HG03378 (cell line): ENCODE measurements around the gene UMAD1.

Source experiments
- ATAC-seq: cut with Tn5 transposase; IDR thresholded peaks from one replicate; pipeline ENCODE4 v1.9.1; 2021; ENCODE audit warnings: mild to moderate bottlenecking, moderate library complexity; ENCODE audit not compliant: unreplicated experiment

UMAD1 gene

GRCh38 chr7:7719236-7719635, 78.7 kb downstream of the UMAD1 start:
- peak; percentile 98 for ATAC-seq

DNA sequence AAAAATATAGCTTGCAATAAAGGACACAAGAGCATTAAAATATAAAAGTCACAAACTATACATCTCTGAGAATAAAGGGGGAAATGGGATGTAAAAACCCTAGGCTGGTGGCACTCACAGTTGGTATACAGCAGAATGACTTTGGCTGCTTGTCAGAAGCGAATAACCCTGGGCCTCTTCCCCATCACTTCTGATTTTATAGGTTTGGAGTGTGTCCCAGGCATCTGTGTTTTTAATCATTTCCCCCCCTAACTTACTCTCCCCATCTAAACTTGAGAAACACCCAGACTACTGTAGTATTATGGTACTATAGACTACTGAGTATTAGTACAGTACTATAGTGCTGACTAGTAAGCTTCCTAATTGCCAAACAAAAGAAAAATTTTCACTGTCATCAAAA, 79.6 kb downstream of the UMAD1 start:
- no peak for ATAC-seq

- no peak for ATAC-seq
Observed at GRCh38 chr7:7720750-7721621, 80.4 kb downstream of the UMAD1 start.

DNA sequence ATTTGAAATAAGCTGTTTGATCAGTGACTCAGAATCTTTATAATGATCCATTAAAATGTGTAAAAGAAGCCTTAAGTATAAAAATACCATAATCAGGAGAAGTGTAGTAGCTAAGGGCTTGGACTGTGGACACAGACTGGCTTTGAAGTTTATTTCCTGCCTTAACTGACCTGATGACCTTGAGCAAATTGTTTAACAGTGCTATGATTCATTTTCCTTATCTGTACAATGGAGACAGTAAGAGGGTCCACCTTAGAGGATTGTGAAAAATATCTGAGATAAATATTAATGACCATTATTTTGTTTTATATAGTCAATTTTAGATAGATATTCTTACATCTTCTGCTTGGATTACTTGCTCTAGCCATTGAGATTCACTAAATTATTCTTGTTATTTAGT, 91.2 kb downstream of the UMAD1 start:
- no peak for ATAC-seq

GRCh38 chr7:7732621-7733281, 92.2 kb downstream of the UMAD1 start:
- no peak for ATAC-seq

GRCh38 chr7:7736671-7737070, 96.1 kb downstream of the UMAD1 start:
- no peak for ATAC-seq

DNA sequence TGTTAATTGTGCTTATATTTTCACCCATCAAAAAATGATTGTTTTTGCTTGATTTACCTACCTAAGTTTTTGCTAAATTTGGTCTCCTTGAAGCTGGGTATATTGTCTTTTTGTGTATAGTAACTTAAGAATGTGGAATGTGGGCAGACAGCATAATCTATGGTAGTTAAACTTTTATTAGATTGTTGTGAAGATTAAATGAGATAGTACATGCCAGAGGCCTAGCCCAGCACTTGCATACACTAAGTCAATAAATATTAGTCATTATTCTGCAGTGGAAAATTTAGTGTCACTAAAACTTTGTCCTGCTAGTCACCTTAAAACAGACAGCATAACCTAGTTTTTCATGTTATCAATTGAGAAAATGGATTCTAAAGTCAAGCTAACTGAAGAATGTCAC, 97.1 kb downstream of the UMAD1 start:
- ATAC-seq, result no peak

DNA sequence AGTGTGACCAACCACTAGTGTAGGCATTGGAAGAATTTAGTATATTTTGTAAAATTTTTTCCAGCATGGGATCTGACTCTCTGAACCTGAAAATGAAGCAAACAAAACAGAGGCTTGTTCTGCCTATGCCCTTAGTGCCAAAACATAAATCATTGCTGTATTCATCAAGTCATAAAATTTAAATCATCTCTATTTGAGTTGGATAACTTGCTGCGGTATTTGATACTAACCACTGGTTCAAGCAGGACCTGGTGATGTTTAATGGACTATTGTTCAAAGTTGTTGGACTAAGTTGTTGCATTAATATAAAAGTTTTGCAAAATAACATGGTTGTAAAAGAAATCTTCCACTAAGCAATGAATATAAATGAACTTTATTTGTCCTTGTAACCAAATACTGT, 97.6 kb downstream of the UMAD1 start:
- ATAC-seq, result no peak

DNA sequence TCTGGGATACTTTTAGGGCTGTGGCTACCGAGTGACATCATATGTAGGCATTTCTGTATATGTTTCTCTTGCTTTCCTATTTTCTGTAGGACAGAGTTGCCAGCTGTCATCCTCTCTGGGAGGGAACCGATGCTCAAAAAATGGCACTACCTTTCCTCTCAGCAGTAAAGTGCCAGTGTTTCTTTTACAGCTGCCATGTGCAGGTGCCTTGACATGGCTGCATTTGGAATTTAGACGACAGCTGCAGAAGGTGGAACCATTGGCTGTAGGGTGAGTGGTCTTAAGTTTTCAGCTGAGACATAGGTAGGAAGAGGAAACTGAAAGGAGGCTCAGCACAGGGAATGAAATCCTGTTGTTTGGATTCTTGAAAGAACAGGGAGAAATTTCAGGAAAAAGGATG, 98.1 kb downstream of the UMAD1 start:
- ATAC-seq, result no peak

DNA sequence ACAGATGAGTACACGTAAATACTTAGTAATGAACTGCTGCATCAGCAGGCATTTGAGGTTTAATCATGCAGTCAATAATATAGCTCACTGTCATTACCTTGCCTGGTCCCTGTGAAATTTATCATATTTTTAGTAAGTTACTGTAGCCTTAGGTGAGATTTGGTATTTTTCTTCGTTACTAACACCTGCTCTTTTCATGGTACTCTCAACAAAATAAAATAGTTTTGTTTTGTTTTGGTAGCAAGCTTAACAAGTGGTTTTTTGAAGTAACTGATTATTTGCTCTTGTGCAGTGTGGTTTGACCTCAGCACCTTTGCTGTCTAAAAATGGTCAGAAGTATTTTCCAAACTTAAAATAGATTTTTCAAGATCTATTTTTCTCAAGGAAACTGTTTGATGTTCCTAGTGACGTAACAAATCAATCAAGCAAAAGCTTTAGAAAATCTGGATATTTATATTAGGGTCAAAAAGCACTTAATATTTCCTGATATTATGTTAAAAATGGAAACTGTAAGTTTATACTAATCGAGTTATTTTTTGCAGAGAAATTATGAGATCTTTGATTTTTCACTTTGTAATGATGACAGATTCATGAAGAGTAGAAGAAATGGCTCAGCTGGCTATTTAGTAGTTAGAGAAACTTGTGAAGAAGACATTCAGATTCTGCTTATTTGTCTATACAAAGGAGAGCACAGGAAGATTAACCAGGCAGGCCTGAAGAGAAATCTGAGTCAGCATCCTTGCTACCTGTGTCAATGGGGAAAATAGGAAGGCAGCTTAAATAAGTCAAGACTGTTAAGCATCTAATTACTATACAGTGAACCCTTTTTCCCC, 98.9 kb downstream of the UMAD1 start:
- ATAC-seq, result peak; percentile 52

DNA sequence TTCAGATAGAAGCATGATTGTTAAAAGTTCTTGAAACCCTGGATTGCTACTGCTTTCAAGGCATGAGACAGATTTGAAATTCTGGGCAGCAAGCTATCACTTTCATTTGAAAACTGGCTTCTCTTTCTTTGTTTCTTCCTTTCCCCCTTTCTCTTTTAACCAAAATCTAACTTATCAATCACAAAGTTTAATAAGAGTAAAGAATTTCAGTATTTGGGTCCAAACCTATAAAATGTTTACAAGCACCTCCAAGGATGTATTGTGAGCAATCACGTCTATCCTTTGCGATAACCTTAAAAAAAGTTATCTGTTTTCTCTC, 99.4 kb downstream of the UMAD1 start:
- ATAC-seq, result no peak

- no peak for ATAC-seq
Observed at GRCh38 chr7:7742223-7742622, 101.7 kb downstream of the UMAD1 start.

DNA sequence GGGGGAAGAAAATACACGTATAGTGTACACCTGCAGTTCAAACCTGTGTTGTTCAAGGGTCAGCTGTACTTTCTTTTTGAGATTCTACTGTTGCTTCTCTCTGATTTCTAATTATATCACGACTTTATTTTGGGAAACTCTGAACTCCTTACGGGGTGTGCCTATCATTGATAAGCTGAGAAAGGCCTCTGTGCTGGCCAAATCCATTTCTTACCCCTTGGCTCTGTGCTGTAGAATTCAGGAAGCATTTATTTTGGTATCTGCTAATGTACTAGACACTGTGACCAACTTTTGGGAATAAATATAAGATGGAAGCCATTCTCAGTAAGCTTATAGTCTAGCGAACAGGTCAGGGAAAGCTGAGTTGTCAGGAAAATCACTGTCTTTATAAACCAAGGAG, 104.7 kb downstream of the UMAD1 start:
- ATAC-seq, result no peak

GRCh38 chr7:7745966-7746365, 105.4 kb downstream of the UMAD1 start:
- no peak for ATAC-seq

- ATAC-seq, result no peak
Observed at GRCh38 chr7:7746458-7746857, 105.9 kb downstream of the UMAD1 start.

DNA sequence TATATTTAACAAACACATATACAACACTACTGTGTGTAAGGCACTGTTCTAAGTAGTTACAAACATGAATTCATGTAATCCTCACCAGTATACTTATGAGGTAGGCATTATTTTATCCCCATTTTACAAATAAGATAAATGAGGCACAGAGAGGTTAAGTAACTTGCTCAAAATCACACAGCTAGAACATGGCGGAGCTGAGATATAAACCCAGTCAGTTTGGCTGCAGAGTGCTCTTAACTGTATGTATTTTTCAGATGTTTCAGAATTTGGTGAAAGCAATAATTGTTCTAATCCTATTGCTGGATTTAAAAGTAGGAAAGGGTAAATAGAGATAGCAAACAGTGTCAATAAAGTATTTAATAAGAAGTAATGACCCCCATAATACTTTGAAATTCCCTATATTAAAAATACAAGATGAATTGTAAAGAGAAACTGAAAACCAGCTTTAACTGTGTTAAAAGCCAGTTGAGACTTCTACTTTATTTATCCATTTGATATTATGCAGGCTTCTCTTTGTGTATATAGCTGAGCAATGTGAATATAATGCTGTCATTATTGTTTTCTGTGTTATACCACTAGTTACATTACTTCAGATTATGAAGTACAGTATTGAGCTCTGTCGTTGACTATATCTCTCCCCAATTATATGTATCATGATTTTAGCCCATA, 110.2 kb downstream of the UMAD1 start:
- ATAC-seq, result no peak

DNA sequence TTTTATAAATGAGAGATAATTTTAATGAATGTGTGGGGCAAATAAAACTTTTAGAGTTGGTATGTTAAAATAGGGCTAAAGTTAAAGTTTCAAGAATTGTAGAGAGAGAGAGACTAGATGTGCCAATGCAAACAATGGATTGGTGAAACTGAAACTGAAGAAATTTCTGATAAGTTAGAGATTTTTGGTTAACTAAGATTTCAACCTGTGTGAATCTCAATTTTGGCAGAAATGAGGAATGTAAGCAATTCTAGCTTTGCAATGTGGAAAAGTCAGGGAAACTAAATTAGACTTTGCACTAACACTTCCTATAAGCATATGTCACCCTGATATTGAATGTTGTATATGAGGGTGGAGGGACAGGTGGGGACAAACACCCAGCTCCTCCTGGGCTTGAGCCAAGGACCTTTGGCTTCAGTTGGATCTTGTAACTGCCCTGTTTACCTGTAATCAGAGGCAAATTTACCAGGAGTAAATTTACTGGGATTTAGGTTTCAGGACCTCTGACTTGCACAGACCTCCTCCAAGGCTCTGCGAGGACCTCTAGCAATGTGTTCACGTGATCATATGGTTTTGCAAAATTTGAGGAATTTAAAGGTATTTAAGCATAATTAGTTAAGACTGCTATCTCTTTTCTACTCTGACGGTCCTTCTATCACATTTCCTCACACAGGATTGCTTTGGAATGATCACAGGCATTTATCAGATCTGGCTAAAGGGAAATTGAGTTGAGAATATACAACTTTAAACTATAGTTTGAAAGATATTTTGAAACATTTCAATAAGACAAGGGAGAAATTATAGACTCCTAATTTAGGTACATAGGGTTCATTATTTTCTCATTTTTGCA, 110.9 kb downstream of the UMAD1 start:
- no peak for ATAC-seq

DNA sequence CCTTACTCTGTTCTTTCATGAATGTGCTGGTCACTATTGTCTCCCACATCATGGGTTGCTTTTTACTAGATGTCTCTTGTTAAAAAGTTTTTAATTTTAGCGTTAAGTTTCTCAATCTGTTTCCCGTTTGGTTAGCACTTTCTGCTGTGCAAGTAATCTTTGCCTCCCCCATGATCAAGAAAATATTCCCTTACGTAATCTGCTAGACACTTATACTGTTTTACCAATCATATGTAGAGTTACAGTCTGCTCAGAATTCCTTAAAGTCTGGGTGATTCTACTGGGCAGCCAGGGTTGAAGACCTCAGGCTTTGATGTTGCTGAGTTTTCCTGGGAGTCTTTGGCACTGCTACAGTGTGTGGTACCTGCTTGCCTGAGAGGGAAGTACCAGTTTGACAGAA, 116.0 kb downstream of the UMAD1 start:
- no peak for ATAC-seq

DNA sequence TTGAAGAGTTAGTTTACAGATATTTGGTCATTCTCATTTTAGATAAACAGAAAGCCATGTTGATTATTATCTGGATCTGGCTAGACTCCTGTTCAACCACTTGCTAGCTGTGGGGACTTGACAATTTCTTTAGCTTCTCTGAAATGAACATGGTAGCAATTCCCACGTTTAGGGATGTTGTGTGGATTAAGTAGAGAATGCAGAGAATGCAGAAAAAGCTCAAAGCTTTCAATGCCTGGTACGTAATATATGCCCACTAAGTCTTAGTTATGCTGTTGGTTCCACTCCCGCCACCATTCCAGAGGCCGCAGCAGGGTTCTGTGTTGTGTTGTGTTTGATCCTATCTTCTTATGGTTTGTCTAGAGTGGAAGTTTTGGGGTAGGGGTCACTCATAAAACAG, 117.0 kb downstream of the UMAD1 start:
- no peak for ATAC-seq

- no peak for ATAC-seq
Observed at GRCh38 chr7:7761340-7761973, 120.9 kb downstream of the UMAD1 start.
